WTC11 (cell line): ENCODE measurements around the gene PALM2AKAP2.

Experiments
- CBFB ChIP-seq: sonication (generic); formaldehyde crosslinking; IDR thresholded peaks from 2 replicates; pipeline ENCODE4 v1.8.1; 2022; ENCODE audit warnings: mild to moderate bottlenecking, low read depth, missing genetic modification reagents
- ESRRA ChIP-seq: sonication (generic); formaldehyde crosslinking; IDR thresholded peaks from 2 replicates; pipeline ENCODE4 v1.8.1; 2022; ENCODE audit warnings: mild to moderate bottlenecking, missing genetic modification reagents, borderline replicate concordance
- HMGA2 ChIP-seq: fragments of 250-450 bp; sonication (Bioruptor Pico); IDR thresholded peaks from 2 replicates; pipeline ENCODE4 v1.4.0; 2021; ENCODE audit warnings: mild to moderate bottlenecking, moderate library complexity
- JUN ChIP-seq: sonication (generic); formaldehyde crosslinking; IDR thresholded peaks from 2 replicates; pipeline ENCODE4 v1.8.0; 2023; ENCODE audit warnings: mild to moderate bottlenecking, missing genetic modification reagents
- SMAD3 ChIP-seq: sonication (generic); formaldehyde crosslinking; IDR thresholded peaks from 2 replicates; pipeline ENCODE4 v1.8.0; 2022; ENCODE audit warnings: missing genetic modification reagents, mild to moderate bottlenecking, borderline replicate concordance
- TEAD1 ChIP-seq: sonication (generic); formaldehyde crosslinking; IDR thresholded peaks from 2 replicates; pipeline ENCODE4 v1.8.0; 2022; ENCODE audit warnings: mild to moderate bottlenecking, missing genetic modification reagents
- TP53 ChIP-seq: sonication (generic); formaldehyde crosslinking; IDR thresholded peaks from 2 replicates; pipeline ENCODE4 v1.8.1; 2023; ENCODE audit warnings: mild to moderate bottlenecking, missing genetic modification reagents
- ZNF317 ChIP-seq: sonication (generic); formaldehyde crosslinking; IDR thresholded peaks from 2 replicates; pipeline ENCODE4 v1.8.1; 2023; ENCODE audit warnings: low read depth, mild to moderate bottlenecking, moderate library complexity, missing genetic modification reagents, borderline replicate concordance
- ZNF416 ChIP-seq: fragments of 250-450 bp; sonication (Bioruptor Pico); IDR thresholded peaks from 2 replicates; pipeline ENCODE4 v1.9.0; 2021; ENCODE audit warnings: mild to moderate bottlenecking, inconsistent platforms
- TF ChIP-seq, protein P1 (sequence below): fragments of 200-600 bp; IDR thresholded peaks from 2 replicates; pipeline ENCODE4 v1.8.0; 2022; ENCODE audit warnings: antibody characterized with exemption
- TF ChIP-seq, protein P2 (sequence below): sonication (generic); formaldehyde crosslinking; IDR thresholded peaks from 2 replicates; pipeline ENCODE4 v1.8.0; 2022; ENCODE audit warnings: mild to moderate bottlenecking, missing genetic modification reagents

DNA sequence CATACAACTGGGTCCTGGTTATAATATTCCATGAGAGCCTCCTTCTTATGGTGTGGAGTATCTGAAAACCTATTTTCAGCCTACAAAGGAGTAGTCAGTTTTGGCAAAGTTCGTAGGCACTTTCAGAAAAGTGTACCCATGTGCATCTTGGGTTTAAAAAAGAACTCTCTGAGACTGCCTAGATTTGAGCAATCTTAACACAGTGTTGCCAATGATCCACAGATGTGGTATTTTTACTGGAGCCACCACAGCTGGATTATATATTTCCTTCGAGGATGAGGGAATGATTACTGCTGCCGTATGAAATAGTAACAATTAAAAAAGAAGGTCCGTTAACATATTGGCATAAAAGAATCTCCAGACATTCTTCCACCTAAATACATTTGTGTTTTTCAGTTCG, 1.1 kb downstream of the PALM2AKAP2 start:
- TF ChIP-seq TP53: no peak
- TF ChIP-seq, protein P1, sequence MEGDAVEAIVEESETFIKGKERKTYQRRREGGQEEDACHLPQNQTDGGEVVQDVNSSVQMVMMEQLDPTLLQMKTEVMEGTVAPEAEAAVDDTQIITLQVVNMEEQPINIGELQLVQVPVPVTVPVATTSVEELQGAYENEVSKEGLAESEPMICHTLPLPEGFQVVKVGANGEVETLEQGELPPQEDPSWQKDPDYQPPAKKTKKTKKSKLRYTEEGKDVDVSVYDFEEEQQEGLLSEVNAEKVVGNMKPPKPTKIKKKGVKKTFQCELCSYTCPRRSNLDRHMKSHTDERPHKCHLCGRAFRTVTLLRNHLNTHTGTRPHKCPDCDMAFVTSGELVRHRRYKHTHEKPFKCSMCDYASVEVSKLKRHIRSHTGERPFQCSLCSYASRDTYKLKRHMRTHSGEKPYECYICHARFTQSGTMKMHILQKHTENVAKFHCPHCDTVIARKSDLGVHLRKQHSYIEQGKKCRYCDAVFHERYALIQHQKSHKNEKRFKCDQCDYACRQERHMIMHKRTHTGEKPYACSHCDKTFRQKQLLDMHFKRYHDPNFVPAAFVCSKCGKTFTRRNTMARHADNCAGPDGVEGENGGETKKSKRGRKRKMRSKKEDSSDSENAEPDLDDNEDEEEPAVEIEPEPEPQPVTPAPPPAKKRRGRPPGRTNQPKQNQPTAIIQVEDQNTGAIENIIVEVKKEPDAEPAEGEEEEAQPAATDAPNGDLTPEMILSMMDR: no peak
- no peak for TF ChIP-seq ZNF317 (CRISPR knock-in tag)
- TF ChIP-seq, protein P2, sequence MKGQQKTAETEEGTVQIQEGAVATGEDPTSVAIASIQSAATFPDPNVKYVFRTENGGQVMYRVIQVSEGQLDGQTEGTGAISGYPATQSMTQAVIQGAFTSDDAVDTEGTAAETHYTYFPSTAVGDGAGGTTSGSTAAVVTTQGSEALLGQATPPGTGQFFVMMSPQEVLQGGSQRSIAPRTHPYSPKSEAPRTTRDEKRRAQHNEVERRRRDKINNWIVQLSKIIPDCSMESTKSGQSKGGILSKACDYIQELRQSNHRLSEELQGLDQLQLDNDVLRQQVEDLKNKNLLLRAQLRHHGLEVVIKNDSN (CRISPR knock-in tag): no peak
- TF ChIP-seq HMGA2 (CRISPR knock-in tag): no peak
- no peak for TF ChIP-seq TEAD1 (CRISPR knock-in tag)
- TF ChIP-seq JUN: no peak
- no peak for TF ChIP-seq ZNF416
- TF ChIP-seq ESRRA: no peak
- no peak for TF ChIP-seq CBFB (CRISPR knock-in tag)
- no peak for TF ChIP-seq SMAD3 (CRISPR knock-in tag)
